Activated naive CD8-positive, alpha-beta T cell treated with anti-CD3 and anti-CD28 coated beads for 36 hours (primary cell): ENCODE results near the gene L1CAM. TPM values are rescaled to one million over a fixed set of nuclear protein-coding genes. Genes with fewer than 3 reads are reported as not detected.

ENCODE experiments used
- DNase-seq: peaks from one replicate; pipeline ENCODE4 v3.0.0; 2021
- H3K27ac Mint-ChIP-seq: one replicate; pipeline ENCODE4 v1.8.0; 2022; ENCODE audit warnings: mild to moderate bottlenecking, moderate library complexity, mixed read lengths
- H3K27me3 Mint-ChIP-seq: one replicate; pipeline ENCODE4 v1.8.0; 2022; ENCODE audit warnings: mild to moderate bottlenecking, mixed read lengths
- H3K36me3 Mint-ChIP-seq: one replicate; pipeline ENCODE4 v1.8.0; 2021; ENCODE audit warnings: mild to moderate bottlenecking, mixed read lengths
- H3K4me1 Mint-ChIP-seq: one replicate; pipeline ENCODE4 v1.8.0; 2021; ENCODE audit warnings: mixed read lengths
- H3K4me3 Mint-ChIP-seq: one replicate; pipeline ENCODE4 v1.8.0; 2022; ENCODE audit warnings: mild to moderate bottlenecking, moderate library complexity, mixed read lengths
- H3K9me3 Mint-ChIP-seq: one replicate; pipeline ENCODE4 v1.8.0; 2022; ENCODE audit warnings: mixed read lengths
- total RNA-seq, 2 experiments: library from RNA; stranded (reverse); gene quantifications; one replicate each; pipeline ENCODE4 v1.2.3, GENCODE V29; 2021

L1CAM gene
- total RNA-seq, 2 experiments from 2014 or later, result 0.16 to 0.29 TPM

DNA sequence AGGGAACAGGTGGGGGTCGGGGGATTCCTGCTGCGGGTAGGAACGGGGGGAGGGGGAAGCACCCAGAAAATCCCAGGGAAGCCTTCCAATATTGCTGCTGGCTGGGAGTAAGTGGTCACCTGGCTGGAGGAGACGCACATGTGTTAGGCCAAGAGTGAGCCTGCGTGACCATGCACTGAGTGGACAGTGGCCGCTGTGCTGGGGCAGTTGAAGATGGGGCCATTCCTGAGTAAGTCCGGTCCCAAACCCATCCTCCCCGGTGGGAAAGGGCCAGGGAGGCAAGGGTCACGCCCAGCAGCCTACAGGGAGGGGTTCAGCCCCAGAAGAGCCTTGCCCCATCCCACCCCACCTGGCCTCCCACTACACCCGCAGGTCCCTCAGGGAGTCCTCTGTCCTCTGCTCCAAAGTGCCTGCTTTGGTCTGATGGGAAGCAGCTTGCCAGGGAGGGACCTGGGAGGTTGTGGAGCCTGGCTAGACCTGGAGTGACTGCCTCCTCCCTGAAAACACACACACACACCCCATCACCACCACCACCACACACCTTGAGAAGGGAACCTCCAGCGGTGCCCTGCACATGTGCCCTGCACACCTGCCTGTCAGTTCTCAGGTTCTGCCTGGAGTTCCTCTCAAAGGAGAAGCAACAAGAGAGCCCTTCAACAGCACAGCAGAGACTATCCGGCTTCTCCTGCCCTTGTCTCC is 6.1 kb downstream of the L1CAM start:
- no peak for DNase-seq
- Mint-ChIP-seq H3K9me3 (no peaks in the 10 kb centered on the region), H3K27me3 (peaks cover 48% of the 10 kb centered on the region), H3K4me3 (no peak overlapping the region), H3K27ac (no peak overlapping the region), H3K36me3 (no peaks in the 10 kb centered on the region), H3K4me1 (peaks cover 20% of the 10 kb centered on the region)

DNA sequence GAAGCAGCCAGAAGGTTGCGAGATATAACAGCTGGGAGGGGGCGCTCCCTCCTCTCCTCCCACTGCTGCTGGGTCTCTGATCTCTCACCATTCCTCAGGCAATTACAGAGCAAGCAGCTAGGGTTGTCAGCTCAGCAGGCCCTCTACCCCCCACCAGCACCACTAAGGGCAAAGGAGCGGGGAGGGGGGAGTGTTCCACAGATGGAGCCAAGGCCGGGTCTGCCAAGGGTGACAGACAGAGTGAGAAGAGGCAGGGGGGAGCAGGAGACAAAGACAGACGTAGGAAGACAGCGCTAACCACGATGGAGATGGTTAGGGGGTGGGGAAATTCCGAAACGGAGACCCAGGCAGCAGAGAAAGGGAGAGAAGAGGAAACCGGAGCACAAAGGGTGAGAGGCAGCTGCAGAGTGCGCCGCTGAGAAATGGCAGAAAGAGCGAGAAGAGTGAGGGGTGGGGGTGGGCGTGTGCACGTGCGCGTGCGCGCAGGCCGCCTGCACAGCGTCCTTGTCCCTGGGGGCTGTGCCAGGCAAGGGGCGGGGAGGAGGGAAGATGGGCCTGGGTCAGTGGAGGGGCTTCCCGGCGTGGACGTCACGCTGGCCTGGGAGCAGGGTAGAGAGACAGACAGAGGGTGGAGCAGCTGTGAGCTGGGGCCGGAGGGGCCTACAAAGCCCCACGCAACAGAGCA is 6.9 kb downstream of the L1CAM start:
- peak overlapping the region; percentile 47 for H3K4me3 Mint-ChIP-seq
- no peaks in the 10 kb centered on the region for H3K36me3 Mint-ChIP-seq
- H3K9me3 Mint-ChIP-seq, result no peaks in the 10 kb centered on the region
- H3K4me1 Mint-ChIP-seq, result peaks cover 20% of the 10 kb centered on the region
- peak; percentile 42 for DNase-seq
- H3K27ac Mint-ChIP-seq, result no peak overlapping the region
- H3K27me3 Mint-ChIP-seq, result peaks cover 44% of the 10 kb centered on the region

DNA sequence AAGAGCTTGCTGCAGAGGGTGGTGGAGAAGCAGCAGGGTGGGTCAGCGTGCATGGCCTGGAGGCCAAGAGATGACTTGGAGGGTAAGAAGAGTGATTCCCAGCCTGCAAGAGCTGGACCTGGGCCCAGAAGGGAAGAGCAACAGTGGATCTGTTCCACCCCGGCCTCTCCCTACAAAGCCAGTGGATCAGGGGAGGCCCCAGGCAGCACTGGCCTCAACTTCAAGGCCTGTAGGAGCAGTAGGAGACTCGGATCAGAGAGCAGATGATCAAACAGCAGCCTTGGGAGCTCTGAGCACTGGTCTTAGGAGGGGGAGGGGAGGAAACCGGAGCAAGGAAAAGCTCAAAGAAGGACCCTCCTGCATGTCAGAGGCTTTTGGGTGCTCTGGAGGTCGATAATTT is 7.6 kb downstream of the L1CAM start:
- peaks cover 20% of the 10 kb centered on the region for H3K4me1 Mint-ChIP-seq
- no peak overlapping the region for H3K4me3 Mint-ChIP-seq
- H3K9me3 Mint-ChIP-seq, result no peaks in the 10 kb centered on the region
- DNase-seq, result no peak
- peaks cover 37% of the 10 kb centered on the region for H3K27me3 Mint-ChIP-seq
- H3K27ac Mint-ChIP-seq, result no peak overlapping the region
- no peaks in the 10 kb centered on the region for H3K36me3 Mint-ChIP-seq

DNA sequence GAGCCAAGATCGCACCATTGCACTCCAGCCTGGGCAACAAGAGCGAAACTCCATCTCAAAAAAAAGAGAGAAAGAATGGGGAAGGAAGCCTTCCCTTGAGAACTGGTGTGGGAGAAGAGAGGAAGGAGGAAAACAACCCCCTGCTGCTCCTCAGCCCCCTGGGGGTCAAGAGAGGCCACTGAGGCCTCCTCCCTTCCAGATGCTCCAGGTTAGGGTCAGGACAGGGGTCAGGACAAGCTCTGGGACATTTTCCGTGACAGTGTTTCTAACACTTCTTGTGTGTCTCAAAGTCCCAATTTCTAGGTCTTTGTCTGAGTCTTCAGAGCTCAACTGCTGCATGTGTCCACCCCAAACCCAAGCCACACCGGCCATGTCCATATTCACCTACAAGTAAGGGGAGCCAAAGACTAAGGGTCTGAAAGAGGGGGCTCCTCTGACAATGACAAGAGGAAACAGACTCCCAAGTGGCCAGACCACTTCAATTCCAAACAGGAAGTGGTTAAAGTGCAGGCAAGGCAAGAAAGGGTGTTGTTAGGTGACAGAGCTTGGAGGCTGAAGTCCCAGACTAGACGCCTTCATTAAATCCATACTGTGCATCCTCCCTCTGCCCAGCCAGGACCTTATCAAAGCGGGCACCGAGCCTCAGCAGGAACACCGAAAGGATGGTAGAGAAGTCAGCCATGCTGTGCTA is 8.3 kb downstream of the L1CAM start:
- Mint-ChIP-seq H3K27me3 (peaks cover 39% of the 10 kb centered on the region), H3K27ac (no peak overlapping the region), H3K36me3 (no peaks in the 10 kb centered on the region), H3K4me1 (peaks cover 20% of the 10 kb centered on the region), H3K9me3 (no peaks in the 10 kb centered on the region), H3K4me3 (no peak overlapping the region)
- no peak for DNase-seq

DNA sequence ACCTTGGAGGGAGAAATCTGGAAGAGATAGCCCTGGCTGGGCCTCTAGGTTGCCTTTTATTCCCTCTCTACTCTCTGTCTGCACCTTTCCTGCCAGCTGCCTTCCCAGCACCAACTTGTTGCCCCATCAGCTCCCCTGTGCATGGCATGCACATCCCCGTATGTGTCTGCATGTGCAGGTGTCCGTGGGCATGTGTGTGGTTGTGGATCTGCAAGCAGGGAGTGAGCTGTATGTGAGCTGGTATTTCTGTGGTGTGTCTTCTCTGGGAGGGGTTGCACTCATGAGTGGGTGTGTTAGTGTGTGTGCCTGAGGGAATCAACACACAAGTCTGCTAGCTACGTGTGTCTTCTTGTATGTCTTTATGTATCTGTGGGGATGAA is 9.9 kb downstream of the L1CAM start:
- Mint-ChIP-seq H3K4me1 (peaks cover 18% of the 10 kb centered on the region), H3K36me3 (no peaks in the 10 kb centered on the region), H3K27ac (no peak overlapping the region), H3K27me3 (peaks cover 46% of the 10 kb centered on the region), H3K9me3 (no peaks in the 10 kb centered on the region), H3K4me3 (no peak overlapping the region)
- no peak for DNase-seq

DNA sequence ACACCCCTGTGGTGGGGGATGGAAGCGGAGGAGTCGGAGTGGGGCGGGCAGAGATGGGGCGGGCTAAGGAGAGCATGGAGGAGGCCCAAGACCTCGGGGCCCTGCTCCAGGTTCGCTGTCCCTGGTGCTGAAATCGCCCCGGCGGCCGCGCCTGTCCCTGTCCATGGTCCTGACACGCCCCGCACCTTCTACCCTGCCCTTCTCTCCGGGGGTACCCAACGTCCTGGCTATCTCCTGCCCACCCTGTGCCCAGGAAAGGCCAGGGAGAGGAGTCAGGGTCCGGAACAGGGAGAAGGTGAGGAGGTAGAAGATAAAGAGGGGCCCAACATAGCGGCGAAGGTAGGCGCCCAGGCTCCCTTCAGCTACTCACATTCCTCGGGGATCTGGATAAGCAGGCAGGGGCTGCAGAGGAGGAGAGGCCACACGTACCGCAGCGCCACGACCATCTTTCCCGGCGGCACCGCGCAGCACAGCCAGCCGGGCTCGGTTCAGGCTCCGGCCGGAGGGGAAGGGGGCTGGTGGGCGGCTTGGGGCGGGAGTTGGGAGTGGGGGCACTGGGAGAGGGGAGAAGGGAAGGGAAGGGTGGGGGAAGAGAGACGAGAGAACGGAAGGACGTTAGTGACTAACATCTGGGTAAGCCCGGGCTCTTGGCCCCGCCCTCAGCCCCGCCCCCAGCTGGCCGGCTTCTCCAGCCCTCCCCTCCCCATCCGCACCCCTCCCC is 10.4 kb downstream of the L1CAM start:
- no peak overlapping the region for H3K27ac Mint-ChIP-seq
- no peak overlapping the region for H3K4me3 Mint-ChIP-seq
- peak; percentile 61 for DNase-seq
- H3K9me3 Mint-ChIP-seq, result no peaks in the 10 kb centered on the region
- H3K27me3 Mint-ChIP-seq, result peaks cover 43% of the 10 kb centered on the region
- H3K36me3 Mint-ChIP-seq, result no peaks in the 10 kb centered on the region
- H3K4me1 Mint-ChIP-seq, result peaks cover 18% of the 10 kb centered on the region

DNA sequence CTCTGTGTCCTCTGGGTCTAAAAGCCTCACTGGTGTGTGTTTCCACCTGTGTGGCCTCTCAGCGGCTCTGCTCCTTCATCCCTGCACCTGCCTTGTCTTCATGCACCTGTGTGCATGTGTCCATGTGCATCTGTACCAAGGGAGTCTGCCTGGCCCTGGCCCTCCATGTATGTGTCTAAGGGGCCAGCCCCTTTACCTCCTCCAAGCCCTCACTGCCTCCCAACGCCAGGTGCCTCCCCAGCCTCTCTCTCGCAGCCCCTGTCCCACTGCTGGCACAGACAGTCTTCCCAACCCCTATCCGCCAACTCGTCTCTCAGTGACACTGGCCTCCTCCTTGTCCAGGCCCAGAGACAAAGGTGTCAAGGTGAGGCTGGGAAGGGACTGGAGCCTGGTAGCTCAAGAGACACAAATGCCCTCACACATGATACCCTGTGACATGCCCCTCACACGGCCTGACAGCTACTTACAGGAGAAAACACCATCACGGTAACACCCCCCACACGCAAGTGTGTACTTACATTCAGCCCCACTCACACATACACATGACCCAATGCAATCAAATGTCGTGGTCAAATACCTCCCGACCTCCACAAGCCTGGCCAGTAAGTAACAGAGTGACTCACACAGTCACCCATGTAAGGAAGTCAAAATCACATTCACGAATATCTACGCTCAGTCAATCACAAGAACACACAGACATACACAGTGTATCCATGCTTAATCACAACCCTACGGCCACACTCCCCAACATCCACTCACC is 11.4 kb downstream of the L1CAM start:
- Mint-ChIP-seq H3K9me3 (no peaks in the 10 kb centered on the region), H3K36me3 (no peaks in the 10 kb centered on the region), H3K4me3 (no peak overlapping the region), H3K27ac (no peak overlapping the region), H3K4me1 (peaks cover 16% of the 10 kb centered on the region), H3K27me3 (peaks cover 41% of the 10 kb centered on the region)
- no peak for DNase-seq

DNA sequence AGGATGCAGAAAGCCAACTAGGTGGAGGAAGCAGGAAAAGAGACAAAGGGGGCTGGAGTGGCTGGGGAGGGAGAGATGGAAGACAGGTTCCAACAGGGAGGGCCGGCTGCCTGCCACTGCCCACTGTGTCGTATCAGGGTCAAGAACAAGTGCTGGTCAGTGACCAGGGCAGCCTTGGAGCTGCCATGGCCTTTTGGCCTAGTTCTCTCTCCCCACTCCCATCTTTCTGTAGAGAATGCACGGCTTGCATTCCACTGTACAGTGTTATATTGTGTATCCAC is 11.9 kb downstream of the L1CAM start:
- DNase-seq, result no peak
- no peak overlapping the region for H3K27ac Mint-ChIP-seq
- H3K4me1 Mint-ChIP-seq, result peaks cover 12% of the 10 kb centered on the region
- no peaks in the 10 kb centered on the region for H3K36me3 Mint-ChIP-seq
- H3K9me3 Mint-ChIP-seq, result no peaks in the 10 kb centered on the region
- H3K4me3 Mint-ChIP-seq, result no peak overlapping the region
- H3K27me3 Mint-ChIP-seq, result peaks cover 36% of the 10 kb centered on the region

DNA sequence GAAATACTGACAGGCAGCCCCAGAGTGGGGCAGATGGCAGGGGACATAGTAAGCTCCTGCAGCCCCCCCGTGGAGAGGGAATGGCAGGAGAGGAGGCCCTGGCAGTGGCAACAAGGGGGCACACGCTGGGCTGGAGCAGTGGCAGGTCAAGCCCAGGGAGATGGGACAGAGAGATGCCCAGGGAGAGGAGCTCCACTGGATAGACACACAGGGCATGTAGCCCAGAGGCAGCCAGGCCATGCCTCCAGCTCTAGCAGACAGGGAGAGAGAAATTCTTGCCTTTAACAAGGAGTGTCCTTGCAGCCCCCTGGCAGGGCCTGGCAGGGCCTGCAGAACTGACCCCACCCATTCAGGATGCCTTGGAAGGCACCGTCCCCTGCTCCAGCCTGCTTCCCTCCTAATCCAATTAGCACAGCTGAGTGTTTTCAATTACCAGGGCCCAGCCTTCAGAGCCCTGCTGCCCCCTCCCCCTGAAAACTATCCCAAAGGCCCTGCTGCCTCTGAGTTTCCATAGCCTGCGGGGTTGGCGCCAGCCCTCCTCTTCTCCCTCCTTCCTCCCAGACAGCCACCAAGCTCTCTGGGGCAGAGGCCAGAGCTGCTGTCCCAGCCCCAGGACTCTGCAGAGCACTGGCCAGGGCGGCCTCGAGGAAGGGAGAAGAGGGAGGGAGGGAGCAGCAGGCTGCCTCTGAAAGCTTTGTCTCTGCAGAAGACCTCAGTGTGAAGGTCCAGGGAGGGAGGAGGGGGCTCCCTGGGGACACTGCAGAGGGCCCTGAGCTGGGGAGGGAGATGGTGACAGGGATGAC is 12.5 kb downstream of the L1CAM start:
- no peak overlapping the region for H3K27ac Mint-ChIP-seq
- no peak overlapping the region for H3K4me3 Mint-ChIP-seq
- no peaks in the 10 kb centered on the region for H3K36me3 Mint-ChIP-seq
- H3K4me1 Mint-ChIP-seq, result peaks cover 7% of the 10 kb centered on the region
- no peak for DNase-seq
- no peaks in the 10 kb centered on the region for H3K9me3 Mint-ChIP-seq
- H3K27me3 Mint-ChIP-seq, result peaks cover 32% of the 10 kb centered on the region

DNA sequence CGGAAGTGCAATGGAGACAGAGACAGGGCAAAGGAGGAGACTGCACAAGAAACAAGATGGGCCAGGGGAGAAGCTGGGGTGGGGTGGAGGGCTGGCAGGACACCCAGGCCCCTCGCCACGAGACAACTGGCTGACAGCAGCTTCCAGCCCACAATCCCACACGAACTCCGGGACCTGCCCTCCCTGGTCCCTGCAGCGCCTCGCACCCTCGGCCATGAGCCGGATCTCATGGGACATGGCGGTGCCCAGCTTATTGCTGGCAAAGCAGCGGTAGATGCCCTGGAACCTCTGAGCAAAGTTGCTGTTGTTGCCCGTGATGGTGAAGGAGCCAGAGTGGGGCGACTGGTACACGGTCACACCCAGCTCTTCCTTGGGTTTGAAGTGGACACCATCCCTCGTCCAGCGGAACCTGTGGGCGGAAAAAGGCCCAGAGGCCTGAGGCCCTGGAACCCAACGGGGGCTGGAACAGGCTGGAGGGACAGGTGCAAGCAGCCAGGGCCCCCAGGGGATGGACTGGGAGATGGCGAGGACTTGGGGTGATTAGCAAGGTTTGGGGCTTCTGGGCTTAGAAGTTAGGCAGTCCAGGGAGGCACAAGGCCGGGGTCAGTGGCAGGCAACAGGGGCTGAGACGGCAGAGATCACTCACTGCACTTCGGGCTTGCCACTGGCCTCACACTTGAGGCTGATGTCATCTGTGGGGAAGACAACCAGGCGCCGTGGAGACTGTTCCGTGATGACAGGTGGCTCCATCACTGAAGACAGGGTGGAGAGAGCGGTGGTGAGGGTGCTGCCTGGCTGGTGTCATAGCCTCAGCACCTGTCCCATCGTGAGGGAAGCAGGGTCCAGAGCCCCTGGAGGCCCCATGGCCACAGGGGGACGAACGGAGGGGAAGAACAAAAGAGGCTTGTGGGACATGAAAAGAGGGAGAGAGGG is 13.8 kb downstream of the L1CAM start:
- Mint-ChIP-seq H3K27me3 (peaks cover 26% of the 10 kb centered on the region), H3K27ac (no peak overlapping the region), H3K4me1 (no peaks in the 10 kb centered on the region), H3K4me3 (no peak overlapping the region), H3K9me3 (no peaks in the 10 kb centered on the region), H3K36me3 (no peaks in the 10 kb centered on the region)
- no peak for DNase-seq

DNA sequence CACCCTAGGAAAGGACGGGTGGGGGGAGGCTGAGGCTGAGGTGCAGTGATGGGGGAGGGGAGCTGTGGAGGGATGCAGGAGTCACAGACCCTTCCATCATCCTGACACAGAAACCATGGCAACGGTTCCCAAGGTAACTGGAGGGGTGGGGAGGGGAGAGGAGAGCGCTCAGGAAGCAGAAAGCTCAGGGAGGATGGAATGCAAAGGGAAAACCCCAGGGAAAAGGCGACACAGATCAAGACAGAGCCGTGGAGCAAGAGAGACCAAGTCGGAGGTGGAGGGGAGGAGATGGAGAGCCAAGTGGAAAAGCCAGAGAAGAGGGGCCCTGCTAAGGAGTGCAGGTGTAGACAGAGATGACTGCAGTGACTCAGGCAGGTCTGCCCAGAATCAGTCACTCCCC is 14.5 kb downstream of the L1CAM start:
- DNase-seq, result no peak
- Mint-ChIP-seq H3K4me3 (no peak overlapping the region), H3K27me3 (peaks cover 24% of the 10 kb centered on the region), H3K36me3 (no peaks in the 10 kb centered on the region), H3K4me1 (no peaks in the 10 kb centered on the region), H3K27ac (no peak overlapping the region), H3K9me3 (no peaks in the 10 kb centered on the region)

DNA sequence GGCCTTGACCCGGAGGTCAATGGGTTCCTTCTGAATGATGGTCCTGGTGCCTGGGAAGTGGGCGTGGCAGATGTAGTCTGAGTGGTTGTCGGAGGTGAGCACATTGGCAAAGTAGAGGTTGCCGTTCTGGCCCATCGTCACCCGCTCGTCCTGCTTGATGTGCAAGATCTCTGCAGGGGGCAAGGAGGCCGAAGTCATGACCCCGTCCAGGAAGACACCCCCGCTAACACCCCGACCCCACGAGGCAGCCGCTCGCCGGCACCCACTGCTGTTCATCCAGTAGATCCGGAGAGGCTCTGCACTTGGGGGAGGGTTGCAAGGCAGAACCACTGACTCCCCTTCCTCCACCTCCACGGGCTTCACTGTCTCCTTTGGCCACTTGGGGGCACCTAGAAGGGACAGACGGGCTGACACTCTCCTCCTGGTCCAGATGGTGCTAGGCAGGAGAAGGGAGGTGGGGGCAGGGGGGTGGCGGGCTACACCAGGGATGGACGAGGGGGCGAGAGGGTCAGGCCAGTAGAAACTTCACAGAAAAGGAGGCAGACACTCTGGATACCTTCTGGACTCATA is 15.1 kb downstream of the L1CAM start:
- DNase-seq, result no peak
- Mint-ChIP-seq H3K27ac (no peak overlapping the region), H3K4me1 (no peaks in the 10 kb centered on the region), H3K9me3 (no peaks in the 10 kb centered on the region), H3K27me3 (peaks cover 19% of the 10 kb centered on the region), H3K36me3 (no peaks in the 10 kb centered on the region), H3K4me3 (no peak overlapping the region)

DNA sequence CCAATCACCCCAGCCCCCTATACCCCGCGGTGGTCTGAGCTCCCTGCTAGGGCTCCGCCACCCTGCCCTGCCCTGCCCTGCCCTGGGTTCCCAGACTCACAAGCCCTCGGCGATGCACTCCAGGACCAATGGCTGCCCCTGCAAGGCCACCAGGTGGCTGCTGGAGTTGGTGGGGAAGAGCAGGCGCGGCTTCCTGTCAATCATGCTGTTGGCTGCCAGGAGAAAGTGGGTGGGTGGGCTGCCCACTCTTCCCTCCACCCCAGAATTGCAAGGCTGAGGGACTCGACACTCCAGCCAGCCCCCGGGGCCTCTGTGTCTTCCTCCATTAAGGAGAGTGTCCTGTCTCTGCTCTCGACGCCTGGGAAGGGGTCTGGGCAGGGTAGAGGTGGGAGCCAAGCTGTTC is 15.7 kb downstream of the L1CAM start:
- no peaks in the 10 kb centered on the region for H3K4me1 Mint-ChIP-seq
- no peaks in the 10 kb centered on the region for H3K9me3 Mint-ChIP-seq
- DNase-seq, result no peak
- H3K27me3 Mint-ChIP-seq, result peaks cover 17% of the 10 kb centered on the region
- no peak overlapping the region for H3K4me3 Mint-ChIP-seq
- no peak overlapping the region for H3K27ac Mint-ChIP-seq
- H3K36me3 Mint-ChIP-seq, result no peaks in the 10 kb centered on the region
